Measurements from ENCODE around the gene BMP5. TPM values are rescaled to one million over a fixed set of nuclear protein-coding genes. Genes with fewer than 3 reads are reported as not detected.

BMP5 gene
- total and polyA plus RNA-seq, 10 of the 15 experiments (the other 5 are each of a cell fraction or from before 2014, with no cell fraction given), result not detected

- H4K20me1 ChIP-seq (ENCODE audit: control insufficient read depth, insufficient read depth), result no peaks in the 10 kb centered on the region
- no peaks in the 10 kb centered on the region for H3K4me1 ChIP-seq (ENCODE audit: control insufficient read depth, insufficient read depth, low read length)
- ATAC-seq, result no peak
- no peaks in the 10 kb centered on the region for H3K79me2 ChIP-seq (ENCODE audit: control insufficient read depth, insufficient read depth, low read length)
- ChIA-PET POLR2A (no interaction called here), RAD21 (ENCODE audit: unreplicated experiment) (no interaction called here), SMC1A (ENCODE audit: uncharacterized antibody, unreplicated experiment) (no interaction called here), CTCF (no interaction called here)
- in situ Hi-C loops (cut with MboI) (no loop called here), intact Hi-C loops (cut with micrococcal nuclease; ENCODE audit: unreplicated experiment) (no loop called here)
- no peak overlapping the region for H3K4me2 ChIP-seq (ENCODE audit: control insufficient read depth, insufficient read depth)
- no peak overlapping the region for H3K4me3 ChIP-seq
- no peak for TF ChIP-seq ZNF217 (IDR thresholded peaks at IDR 0.05)
- no peak for FAIRE-seq
- no peak overlapping the region for H2AFZ ChIP-seq (ENCODE audit: control insufficient read depth, low read depth, low read length)
- no peak overlapping the region for H3K9ac ChIP-seq (ENCODE audit: control insufficient read depth, insufficient read depth, low read length)
- BruUV-seq (replicated peaks), result no TSS peak
- H3K9me3 ChIP-seq (replicated peaks; ENCODE audit: control insufficient read depth, insufficient read depth, low read length), result no peaks in the 10 kb centered on the region
- H3K36me3 ChIP-seq (ENCODE audit: control insufficient read depth in 2 of 2, insufficient read depth in 2 of 2, low read length in 1 of 2), result no peaks in the 10 kb centered on the region
- no peak overlapping the region for H3K27ac ChIP-seq (ENCODE audit: control insufficient read depth, insufficient read depth)
- no peak for DNase-seq (ENCODE audit: low read depth, low spot score)
- no peaks in the 10 kb centered on the region for H3K27me3 ChIP-seq (replicated peaks in 1 of 2; ENCODE audit: control insufficient read depth in 2 of 2, insufficient read depth in 2 of 2, low read length in 1 of 2)
Observed at GRCh38 chr6:55827818-55828522, 47.4 kb downstream of the BMP5 start.

GRCh38 chr6:55826941-55827340, 48.4 kb downstream of the BMP5 start:
- RAD21 ChIA-PET (ENCODE audit: unreplicated experiment), result no interaction called here
- Histone ChIP-seq H3K9me3 (replicated peaks; ENCODE audit: control insufficient read depth, insufficient read depth, low read length) (no peaks in the 10 kb centered on the region), H3K4me3 (no peak overlapping the region), H3K36me3 (ENCODE audit: control insufficient read depth in 2 of 2, insufficient read depth in 2 of 2, low read length in 1 of 2) (no peaks in the 10 kb centered on the region), H4K20me1 (ENCODE audit: control insufficient read depth, insufficient read depth) (no peaks in the 10 kb centered on the region), H3K4me1 (ENCODE audit: control insufficient read depth, insufficient read depth, low read length) (no peaks in the 10 kb centered on the region), H3K4me2 (ENCODE audit: control insufficient read depth, insufficient read depth) (no peak overlapping the region), H2AFZ (ENCODE audit: control insufficient read depth, low read depth, low read length) (no peak overlapping the region), H3K27ac (ENCODE audit: control insufficient read depth, insufficient read depth) (no peak overlapping the region), H3K79me2 (ENCODE audit: control insufficient read depth, insufficient read depth, low read length) (no peaks in the 10 kb centered on the region), H3K9ac (ENCODE audit: control insufficient read depth, insufficient read depth, low read length) (no peak overlapping the region), H3K27me3 (replicated peaks in 1 of 2; ENCODE audit: control insufficient read depth in 2 of 2, insufficient read depth in 2 of 2, low read length in 1 of 2) (no peaks in the 10 kb centered on the region)
- ATAC-seq, result no peak
- no peak for DNase-seq (ENCODE audit: low read depth, low spot score)
- WGBS (ENCODE audit: insufficient coverage, insufficient replicate concordance, low lambda C conversion rate, missing lambda C conversion rate), result 9% methylated on average over 1 of the region's 1 CpG
- in situ Hi-C loops (cut with MboI) (no loop called here), intact Hi-C loops (cut with micrococcal nuclease; ENCODE audit: unreplicated experiment) (no loop called here)
- FAIRE-seq, result no peak
- CTCF ChIA-PET, result interaction anchor here (0.8 kb wide), 1 partner anchor 23 kb away, joined by 3 read pairs; no protein-coding TSS in a partner anchor
- SMC1A ChIA-PET (ENCODE audit: uncharacterized antibody, unreplicated experiment), result no interaction called here
- POLR2A ChIA-PET, result no interaction called here
- BruUV-seq (replicated peaks), result no TSS peak
- TF ChIP-seq CEBPZ (IDR thresholded peaks at IDR 0.05; ENCODE audit: low read depth, low read length) (no peak), JUNB (IDR thresholded peaks at IDR 0.05) (no peak), ZNF384 (IDR thresholded peaks at IDR 0.05; ENCODE audit: borderline replicate concordance, low read depth, low read length) (no peak), TARDBP (IDR thresholded peaks at IDR 0.05; ENCODE audit: borderline replicate concordance) (no peak), STAT3 (IDR thresholded peaks at IDR 0.05; ENCODE audit: low read depth, low read length) (no peak), ESRRA (IDR thresholded peaks at IDR 0.05; ENCODE audit: low read length) (no peak), E2F8 (IDR thresholded peaks at IDR 0.05; ENCODE audit: low read depth, partially characterized antibody) (no peak), SRF (IDR thresholded peaks at IDR 0.05; ENCODE audit: low read depth in 2 of 2, low read length in 2 of 2) (no peak), RELA (IDR thresholded peaks at IDR 0.05; ENCODE audit: borderline replicate concordance, partially characterized antibody) (no peak), WRNIP1 (IDR thresholded peaks at IDR 0.05; ENCODE audit: borderline replicate concordance, low read depth, low read length) (no peak), RAD21 (IDR thresholded peaks at IDR 0.05; ENCODE audit: insufficient read depth, low read depth, low read length) (no peak), MXI1 (IDR thresholded peaks at IDR 0.05; ENCODE audit: low read depth, low read length) (no peak)

Data from GM12878 (cell line).